Ascending aorta (tissue), 2 donors: ENCODE results near the gene RELL1. TPM values are rescaled to one million over a fixed set of nuclear protein-coding genes. Genes with fewer than 3 reads are reported as not detected.

Experiments used
- DNase-seq, 2 donors: peaks; one replicate each; pipeline ENCODE4 v3.0.0-alpha.2; 2019; ENCODE audit warnings: low spot score in 2 of 2
- H3K27ac ChIP-seq, 2 donors: fragments of 200-600 bp; sonication (generic); one replicate each; pipeline ENCODE4 v1.5.1; 2016 to 2017; ENCODE audit warnings: mild to moderate bottlenecking in 1 of 2
- H3K27me3 ChIP-seq: fragments of 200-600 bp; sonication (generic); one replicate; pipeline ENCODE4 v1.5.1; 2017
- H3K36me3 ChIP-seq, 2 donors: fragments of 200-600 bp; sonication (generic); one replicate each; pipeline ENCODE4 v1.5.1; 2016
- H3K4me1 ChIP-seq, 2 donors: fragments of 200-600 bp; sonication (generic); one replicate each; pipeline ENCODE4 v1.5.1; 2016 to 2017; ENCODE audit warnings: mild to moderate bottlenecking in 1 of 2
- H3K4me3 ChIP-seq, 2 donors: fragments of 200-600 bp; sonication (generic); one replicate each; pipeline ENCODE4 v1.5.1; 2016 to 2017; ENCODE audit warnings: mild to moderate bottlenecking in 1 of 2
- H3K9me3 ChIP-seq, 2 donors: fragments of 200-600 bp; sonication (generic); one replicate each; pipeline ENCODE4 v1.5.1; 2016
- CTCF ChIP-seq, 3 experiments: fragments of 200-600 bp in 2 of 3; fragments of 450-650 bp in 1 of 3; sonication (generic) in 2 of 3; IDR thresholded peaks; one replicate each; pipeline ENCODE4 v1.5.1; 2016 to 2019; ENCODE audit warnings: antibody characterized with exemption in 3 of 3, mild to moderate bottlenecking in 1 of 3, moderate library complexity in 1 of 3
- intact Hi-C: fragments of 100-400 bp; cut with DNase I; formaldehyde crosslinking; loops from one replicate; pipeline ENCODE4 v1.15.1; 2023
- total RNA-seq: library from RNA; depleted of rRNA; stranded (reverse); fragments of >200 nt; gene quantifications from one replicate; pipeline ENCODE4 v1.1.0, GENCODE V29; 2016

RELL1 gene
- total RNA-seq, 1 donor from 2014 or later, result 61.5 TPM

- no peaks in the 10 kb centered on the region for H3K27me3 ChIP-seq
- H3K36me3 ChIP-seq, result no peaks in the 10 kb centered on the region
- H3K4me1 ChIP-seq, result no peaks in the 10 kb centered on the region
- H3K4me3 ChIP-seq, result no peak overlapping the region
- TF ChIP-seq CTCF (IDR thresholded peaks at IDR 0.05), result no peak
- intact Hi-C loops, result no loop called here
- no peak overlapping the region for H3K27ac ChIP-seq
- no peak for DNase-seq
- no peaks in the 10 kb centered on the region for H3K9me3 ChIP-seq
Observed at GRCh38 chr4:37729649-37730004, 43.5 kb upstream of the RELL1 start.

GRCh38 chr4:37728064-37728463, 41.9 kb upstream of the RELL1 start:
- DNase-seq, result no peak

GRCh38 chr4:37727635-37728034, 41.5 kb upstream of the RELL1 start:
- Histone ChIP-seq H3K4me3 (no peak overlapping the region), H3K27ac (no peak overlapping the region), H3K27me3 (no peaks in the 10 kb centered on the region), H3K4me1 (no peaks in the 10 kb centered on the region), H3K9me3 (no peaks in the 10 kb centered on the region), H3K36me3 (no peaks in the 10 kb centered on the region)
- intact Hi-C loops, result no loop called here
- no peak for DNase-seq
- TF ChIP-seq CTCF (IDR thresholded peaks at IDR 0.05), result no peak

More at GRCh38 chr4:37728064-37728463, 41.9 kb upstream of the RELL1 start:
- H3K9me3 ChIP-seq, result no peaks in the 10 kb centered on the region
- intact Hi-C loops, result no loop called here
- H3K4me1 ChIP-seq, result no peaks in the 10 kb centered on the region
- TF ChIP-seq CTCF (IDR thresholded peaks at IDR 0.05), result no peak
- no peaks in the 10 kb centered on the region for H3K27me3 ChIP-seq
- H3K4me3 ChIP-seq, result no peak overlapping the region
- no peak overlapping the region for H3K27ac ChIP-seq
- no peaks in the 10 kb centered on the region for H3K36me3 ChIP-seq

DNA sequence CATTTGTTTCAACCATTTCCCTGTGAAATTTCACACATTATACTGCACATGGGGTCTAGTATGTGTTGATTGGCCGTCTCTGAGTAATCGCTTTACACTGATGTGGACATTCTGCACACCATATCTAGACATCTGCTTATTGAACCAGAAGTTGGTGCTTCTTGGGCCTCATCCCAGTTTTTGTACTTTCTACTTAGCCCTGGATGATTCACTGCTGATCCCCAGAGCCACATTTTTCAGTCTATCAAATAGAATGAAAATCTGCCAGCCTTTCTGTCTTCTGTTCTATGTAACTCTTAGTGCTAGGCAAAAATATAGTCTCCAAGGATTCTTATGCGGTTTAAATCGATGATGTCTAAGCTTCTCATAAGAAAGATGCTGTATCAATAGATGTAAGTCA, 40.5 kb upstream of the RELL1 start:
- no peaks in the 10 kb centered on the region for H3K4me1 ChIP-seq
- no peak overlapping the region for H3K27ac ChIP-seq
- no peak for TF ChIP-seq CTCF (IDR thresholded peaks at IDR 0.05)
- H3K4me3 ChIP-seq, result no peak overlapping the region
- H3K27me3 ChIP-seq, result no peaks in the 10 kb centered on the region
- intact Hi-C loops, result no loop called here
- H3K9me3 ChIP-seq, result no peaks in the 10 kb centered on the region
- DNase-seq, result no peak
- no peaks in the 10 kb centered on the region for H3K36me3 ChIP-seq

DNA sequence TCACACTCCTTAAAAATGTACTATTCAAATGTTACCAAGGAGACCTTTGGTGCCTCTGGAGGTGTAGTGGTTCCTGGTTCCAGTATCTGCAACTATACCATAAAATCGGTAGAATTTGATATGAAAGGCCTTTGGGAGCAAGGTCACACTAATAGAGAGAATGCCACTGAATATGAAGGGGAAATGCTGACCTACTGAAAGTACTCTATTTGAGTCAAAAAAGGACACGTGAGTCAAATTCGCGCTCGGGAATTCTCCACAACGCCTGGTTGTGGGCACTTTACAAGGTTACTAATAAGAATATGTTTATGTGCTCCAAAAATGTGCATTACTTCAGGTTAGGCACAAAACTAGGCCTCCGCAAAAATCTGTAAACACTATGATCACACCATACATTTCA, 39.5 kb upstream of the RELL1 start:
- no peaks in the 10 kb centered on the region for H3K9me3 ChIP-seq
- no peaks in the 10 kb centered on the region for H3K4me1 ChIP-seq
- no peak for DNase-seq
- no peak overlapping the region for H3K27ac ChIP-seq
- no peaks in the 10 kb centered on the region for H3K27me3 ChIP-seq
- TF ChIP-seq CTCF (IDR thresholded peaks at IDR 0.05), result no peak
- intact Hi-C loops, result no loop called here
- no peak overlapping the region for H3K4me3 ChIP-seq
- H3K36me3 ChIP-seq, result no peaks in the 10 kb centered on the region

DNA sequence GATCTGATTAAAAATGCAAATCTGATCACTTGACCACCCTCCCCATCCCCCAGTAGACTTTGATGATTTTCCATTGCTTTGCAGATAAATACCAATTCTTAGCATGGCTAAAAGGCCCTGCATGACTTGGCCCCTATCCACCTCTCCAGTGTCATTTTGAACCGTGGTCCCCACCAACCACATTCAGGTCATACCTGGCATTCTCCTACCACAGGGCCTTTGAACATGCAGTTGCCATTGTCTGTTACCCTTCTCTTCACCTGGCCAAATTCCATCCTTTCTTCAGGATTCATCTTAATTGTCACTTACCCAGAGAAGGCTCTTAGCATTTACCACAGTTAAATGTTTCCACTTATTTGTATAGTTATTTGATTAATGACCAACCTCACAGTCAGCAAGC, 36.9 kb upstream of the RELL1 start:
- intact Hi-C loops, result no loop called here
- no peaks in the 10 kb centered on the region for H3K9me3 ChIP-seq
- H3K27me3 ChIP-seq, result no peaks in the 10 kb centered on the region
- DNase-seq, result no peak
- H3K27ac ChIP-seq, result no peak overlapping the region
- H3K4me1 ChIP-seq, result no peaks in the 10 kb centered on the region
- no peaks in the 10 kb centered on the region for H3K36me3 ChIP-seq
- no peak overlapping the region for H3K4me3 ChIP-seq
- TF ChIP-seq CTCF (IDR thresholded peaks at IDR 0.05), result no peak
